Activated CD4-positive, alpha-beta T cell treated with anti-CD3 and anti-CD28 coated beads, Interleukin-2, Interleukin-4, amounts not matched to agents 100 ng/mL and 50 ng/mL, durations not matched to agents 16 hours and 8 hours (primary cell): ENCODE results near the gene RNF214.
"Not testable (repeated sequence)": the region's sequence is repeated elsewhere in the genome, so short reads cannot be mapped to it uniquely, and the experiment has no call there.

Experiments
- DNase-seq: peaks from one replicate; pipeline ENCODE4 v3.0.0-alpha.2; 2020; ENCODE audit warnings: low spot score

RNF214 gene

DNA sequence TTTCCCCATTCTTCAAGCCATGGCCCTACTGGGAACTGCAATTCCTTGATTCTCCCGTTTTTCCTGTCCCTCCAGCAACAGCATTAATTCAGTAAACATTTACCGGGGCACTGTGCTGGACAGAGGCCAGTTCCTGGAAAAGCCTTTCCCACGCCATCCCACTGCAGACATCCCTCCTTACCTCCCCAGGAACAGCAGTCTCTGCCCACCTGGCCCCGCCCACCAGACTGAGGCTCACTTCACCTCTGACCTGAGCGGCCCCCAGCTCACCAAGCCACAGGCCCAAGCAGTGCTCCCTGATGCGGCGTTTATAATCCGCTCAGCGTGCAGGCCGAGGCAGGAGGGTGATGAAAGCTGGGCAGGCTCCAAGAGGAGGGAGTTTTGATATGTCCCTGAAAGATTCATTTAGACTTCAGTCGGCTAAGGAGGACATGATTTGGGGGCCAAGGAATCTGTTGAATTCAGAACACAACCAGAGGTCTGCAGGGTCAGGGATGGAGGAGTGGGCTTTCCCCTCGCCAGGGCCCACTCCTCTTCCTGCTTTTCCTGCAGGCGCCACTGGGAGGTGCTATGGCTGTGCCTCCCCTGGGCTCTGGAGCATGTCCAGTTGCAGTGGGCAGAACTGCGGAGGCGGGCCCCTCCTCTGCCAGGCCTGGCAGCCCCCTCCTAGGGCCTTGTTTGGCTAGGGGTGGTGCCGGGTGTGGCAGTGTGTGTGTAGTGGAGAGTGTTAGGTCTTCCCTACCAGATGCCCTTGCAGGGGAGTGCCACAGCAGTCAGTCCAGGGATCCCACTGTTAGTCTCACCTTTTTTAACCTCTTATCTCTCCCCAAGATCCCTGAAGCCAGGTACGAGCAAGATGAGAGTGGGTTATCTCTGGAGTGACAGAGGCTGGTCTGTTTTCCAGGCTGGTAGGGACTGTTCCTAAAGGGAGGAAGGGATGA lies 34.7 kb upstream of the RNF214 start:
- DNase-seq, result no peak

DNA sequence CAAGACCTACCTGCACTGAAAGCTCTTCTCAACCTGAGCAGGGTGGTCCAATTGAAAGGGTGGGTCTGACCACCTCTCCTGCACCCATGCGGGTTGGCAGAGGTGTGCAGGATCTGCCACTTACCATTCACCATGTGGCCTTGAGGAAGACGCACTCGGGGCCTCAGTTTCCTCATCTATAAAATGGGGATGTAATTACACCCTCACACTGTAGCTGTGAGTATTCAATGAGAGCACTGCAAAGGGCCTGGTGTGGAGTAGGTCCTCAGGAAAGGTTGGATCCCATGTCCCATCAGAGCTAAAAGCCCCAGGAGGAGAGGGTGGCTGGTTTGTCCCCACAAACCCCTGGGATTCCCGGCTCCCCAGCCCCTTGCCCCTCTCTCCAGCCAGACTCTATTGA lies 33.9 kb upstream of the RNF214 start:
- DNase-seq, result no peak

DNA sequence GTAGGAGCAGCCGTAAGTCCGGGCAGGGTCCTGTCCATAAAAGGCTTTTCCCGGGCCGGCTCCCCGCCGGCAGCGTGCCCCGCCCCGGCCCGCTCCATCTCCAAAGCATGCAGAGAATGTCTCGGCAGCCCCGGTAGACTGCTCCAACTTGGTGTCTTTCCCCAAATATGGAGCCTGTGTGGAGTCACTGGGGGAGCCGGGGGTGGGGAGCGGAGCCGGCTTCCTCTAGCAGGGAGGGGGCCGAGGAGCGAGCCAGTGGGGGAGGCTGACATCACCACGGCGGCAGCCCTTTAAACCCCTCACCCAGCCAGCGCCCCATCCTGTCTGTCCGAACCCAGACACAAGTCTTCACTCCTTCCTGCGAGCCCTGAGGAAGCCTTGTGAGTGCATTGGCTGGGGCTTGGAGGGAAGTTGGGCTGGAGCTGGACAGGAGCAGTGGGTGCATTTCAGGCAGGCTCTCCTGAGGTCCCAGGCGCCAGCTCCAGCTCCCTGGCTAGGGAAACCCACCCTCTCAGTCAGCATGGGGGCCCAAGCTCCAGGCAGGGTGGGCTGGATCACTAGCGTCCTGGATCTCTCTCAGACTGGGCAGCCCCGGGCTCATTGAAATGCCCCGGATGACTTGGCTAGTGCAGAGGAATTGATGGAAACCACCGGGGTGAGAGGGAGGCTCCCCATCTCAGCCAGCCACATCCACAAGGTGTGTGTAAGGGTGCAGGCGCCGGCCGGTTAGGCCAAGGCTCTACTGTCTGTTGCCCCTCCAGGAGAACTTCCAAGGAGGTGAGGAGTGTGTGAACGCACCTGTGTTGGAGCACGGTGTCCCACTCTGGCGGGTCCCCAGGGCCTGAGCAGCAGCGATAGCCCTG lies 33.2 kb upstream of the RNF214 start, which contains the start of gene TAGLN:
TAGLN (plus strand) TSS at position 318 of the 863 bp plus-strand sequence. CDS start 3,644 bp downstream, outside the sequence.
- no peak for DNase-seq

DNA sequence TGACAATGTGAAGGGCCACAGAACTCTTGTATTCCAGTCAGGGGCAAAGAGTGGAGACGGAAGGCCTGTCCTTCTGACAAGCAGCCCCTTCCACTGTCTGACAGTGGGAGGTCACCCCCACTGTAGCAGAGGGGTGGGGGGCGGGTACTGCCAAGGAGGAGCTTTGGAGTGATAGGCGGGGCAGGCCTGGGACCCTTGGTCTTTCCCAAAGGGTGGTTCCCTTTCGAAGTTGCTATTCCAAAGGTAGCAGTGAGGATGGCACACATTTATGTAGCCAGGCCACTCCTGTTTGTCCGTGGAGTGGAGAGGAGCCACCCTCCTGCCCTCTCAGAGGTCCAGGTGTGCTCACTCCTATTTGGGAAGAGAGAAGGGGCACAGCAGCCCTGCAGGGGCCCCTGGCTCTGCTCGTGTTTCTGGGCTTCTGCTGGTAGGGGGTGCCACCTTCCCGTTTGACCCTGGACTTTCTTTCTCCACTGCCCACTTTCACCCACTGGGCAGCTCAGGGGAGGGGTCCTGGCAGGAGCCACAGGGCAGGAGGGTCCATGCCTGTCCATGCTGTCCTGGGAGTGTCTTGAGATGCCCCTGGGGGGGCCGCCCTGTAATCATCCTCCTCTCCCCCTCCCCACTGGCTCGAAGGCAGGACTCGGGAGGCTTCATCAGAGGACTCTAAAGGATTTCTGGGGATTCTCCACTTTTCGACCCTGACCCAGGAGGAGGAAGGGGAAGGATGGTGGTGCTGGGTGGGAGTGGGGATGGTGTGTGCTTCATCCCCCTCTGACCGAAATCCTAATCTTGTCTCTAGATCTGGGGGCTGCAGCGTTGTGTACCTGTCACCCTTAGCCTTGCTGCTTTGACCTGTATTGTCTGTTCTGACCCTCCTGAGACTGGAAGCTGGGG lies 32.3 kb upstream of the RNF214 start:
- no peak for DNase-seq

DNA sequence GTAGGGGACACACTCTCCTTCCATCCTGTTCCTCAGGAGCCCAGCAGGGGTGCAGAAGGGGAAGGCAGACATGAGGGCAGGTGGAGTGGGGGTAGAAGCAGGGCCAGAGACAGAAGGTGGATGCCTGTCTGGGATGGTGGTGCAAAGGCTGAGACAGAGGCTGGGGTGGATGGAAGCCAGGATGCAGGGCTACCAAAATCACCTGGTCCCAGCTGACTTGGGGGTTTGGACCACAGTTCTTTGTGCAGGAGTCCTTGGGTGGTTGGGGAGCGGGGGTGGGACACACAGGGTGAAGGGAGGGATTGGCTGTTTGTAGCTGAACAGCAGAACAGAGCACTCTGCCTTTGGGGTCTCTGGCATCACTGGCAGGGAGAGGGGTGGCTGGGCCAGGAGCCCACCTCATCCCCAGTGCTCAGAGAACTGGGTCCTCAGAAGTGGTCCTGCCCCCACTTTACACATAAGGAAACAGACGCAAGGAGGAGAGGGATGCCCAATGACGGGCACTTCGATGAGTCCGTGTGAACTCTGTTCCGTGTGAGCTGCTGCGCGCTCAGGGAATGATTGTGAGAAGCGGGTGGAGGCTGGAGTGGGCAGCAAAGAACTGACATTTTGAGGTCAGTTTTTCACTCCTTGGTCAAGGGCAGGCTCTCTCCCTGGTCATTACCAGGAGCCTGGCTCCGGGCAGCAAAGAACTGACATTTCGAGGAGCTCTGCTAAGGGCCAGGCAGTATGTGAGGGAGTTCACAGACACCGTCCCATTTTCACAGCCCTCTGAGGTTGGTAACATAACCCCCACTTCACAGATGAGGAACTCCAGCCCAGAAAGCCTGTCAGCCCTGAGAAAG lies 31.4 kb upstream of the RNF214 start:
- no peak for DNase-seq

DNA sequence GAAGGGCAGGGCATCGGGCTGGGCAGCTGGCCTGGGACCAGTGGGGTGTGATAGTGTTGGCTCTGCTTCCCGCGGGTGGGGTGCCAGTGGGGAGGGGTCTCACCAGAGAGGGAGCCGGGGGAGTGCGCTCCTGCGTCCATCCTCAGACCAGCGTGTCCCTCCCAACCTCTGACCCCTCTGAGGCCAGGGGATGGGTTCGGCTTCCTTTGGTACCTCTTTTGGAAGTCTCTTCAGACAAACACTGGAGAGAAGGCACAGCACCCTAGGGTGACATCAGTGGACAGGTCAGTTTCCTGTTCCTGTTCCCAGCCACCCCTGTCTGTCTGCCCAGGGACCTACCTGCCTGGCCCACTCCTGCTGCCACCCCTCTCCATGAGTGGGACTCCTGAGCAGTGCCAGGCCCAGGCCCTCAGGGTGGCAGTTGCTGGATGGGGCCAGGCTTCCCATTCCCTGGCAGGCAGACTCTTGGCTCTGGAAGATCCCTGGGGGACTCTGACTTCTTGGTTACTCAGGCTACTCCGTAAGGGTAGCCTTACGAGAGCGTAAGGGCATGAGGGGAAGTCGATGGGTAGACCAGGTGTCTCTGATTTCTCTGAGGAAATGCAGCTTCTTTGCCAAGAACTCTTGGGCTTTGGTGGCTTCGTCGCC lies 30.7 kb upstream of the RNF214 start:
- DNase-seq, result no peak

DNA sequence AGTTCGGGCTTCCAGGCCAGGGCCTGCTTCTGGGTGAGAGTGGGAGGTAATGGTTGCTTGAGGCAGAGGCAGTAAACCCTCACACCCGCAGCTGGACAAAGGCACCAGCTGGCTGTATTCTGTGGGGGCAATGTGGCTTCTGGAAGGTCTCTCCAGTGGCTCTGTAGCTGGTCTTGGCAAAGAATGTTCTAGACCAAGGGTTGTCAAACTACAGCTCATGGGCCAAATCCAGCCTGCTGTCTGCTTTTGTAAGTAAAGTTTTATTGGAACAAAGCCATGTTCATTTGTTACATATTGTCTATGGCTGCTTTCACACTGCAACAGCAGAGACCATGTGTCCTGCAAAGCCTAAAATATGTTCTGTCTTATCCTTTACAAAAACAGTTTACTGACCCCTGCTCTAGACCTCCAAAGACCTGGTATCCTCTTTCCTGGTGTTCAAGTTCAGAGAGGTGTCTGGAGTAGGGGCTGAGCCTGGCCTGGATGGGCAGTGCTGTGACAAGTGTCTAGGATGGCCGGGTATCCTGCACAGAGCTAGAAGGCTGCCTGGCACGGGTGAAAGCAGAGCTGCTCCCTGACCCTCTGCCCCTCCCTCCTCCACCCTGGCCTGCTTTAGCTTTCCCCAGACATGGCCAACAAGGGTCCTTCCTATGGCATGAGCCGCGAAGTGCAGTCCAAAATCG lies 29.9 kb upstream of the RNF214 start:
- DNase-seq, result no peak

DNA sequence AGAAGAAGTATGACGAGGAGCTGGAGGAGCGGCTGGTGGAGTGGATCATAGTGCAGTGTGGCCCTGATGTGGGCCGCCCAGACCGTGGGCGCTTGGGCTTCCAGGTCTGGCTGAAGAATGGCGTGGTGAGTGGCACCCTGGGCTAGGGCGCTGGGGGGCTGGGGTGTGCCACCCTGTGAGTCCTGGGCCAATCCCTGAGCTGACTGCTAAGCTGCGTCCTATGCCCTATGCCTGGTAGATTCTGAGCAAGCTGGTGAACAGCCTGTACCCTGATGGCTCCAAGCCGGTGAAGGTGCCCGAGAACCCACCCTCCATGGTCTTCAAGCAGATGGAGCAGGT lies 29.4 kb upstream of the RNF214 start:
- no peak for DNase-seq

DNA sequence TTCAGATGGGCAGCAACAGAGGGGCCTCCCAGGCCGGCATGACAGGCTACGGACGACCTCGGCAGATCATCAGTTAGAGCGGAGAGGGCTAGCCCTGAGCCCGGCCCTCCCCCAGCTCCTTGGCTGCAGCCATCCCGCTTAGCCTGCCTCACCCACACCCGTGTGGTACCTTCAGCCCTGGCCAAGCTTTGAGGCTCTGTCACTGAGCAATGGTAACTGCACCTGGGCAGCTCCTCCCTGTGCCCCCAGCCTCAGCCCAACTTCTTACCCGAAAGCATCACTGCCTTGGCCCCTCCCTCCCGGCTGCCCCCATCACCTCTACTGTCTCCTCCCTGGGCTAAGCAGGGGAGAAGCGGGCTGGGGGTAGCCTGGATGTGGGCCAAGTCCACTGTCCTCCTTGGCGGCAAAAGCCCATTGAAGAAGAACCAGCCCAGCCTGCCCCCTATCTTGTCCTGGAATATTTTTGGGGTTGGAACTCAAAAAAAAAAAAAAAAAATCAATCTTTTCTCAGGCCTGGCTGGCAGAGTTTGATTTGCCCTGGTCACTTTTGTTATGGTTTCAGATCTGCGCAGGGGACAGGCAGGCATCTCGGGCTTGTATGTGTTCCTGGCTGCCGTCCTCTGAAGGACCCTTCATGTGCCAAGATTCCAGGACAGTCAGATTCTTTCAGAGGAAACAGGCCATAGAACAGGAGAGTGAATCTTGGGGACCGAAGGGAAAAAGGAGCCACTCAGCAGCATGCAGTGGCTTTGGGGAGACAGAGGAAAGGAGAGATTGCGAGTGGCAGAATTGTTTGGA lies 28.0 kb upstream of the RNF214 start:
- no peak for DNase-seq

DNA sequence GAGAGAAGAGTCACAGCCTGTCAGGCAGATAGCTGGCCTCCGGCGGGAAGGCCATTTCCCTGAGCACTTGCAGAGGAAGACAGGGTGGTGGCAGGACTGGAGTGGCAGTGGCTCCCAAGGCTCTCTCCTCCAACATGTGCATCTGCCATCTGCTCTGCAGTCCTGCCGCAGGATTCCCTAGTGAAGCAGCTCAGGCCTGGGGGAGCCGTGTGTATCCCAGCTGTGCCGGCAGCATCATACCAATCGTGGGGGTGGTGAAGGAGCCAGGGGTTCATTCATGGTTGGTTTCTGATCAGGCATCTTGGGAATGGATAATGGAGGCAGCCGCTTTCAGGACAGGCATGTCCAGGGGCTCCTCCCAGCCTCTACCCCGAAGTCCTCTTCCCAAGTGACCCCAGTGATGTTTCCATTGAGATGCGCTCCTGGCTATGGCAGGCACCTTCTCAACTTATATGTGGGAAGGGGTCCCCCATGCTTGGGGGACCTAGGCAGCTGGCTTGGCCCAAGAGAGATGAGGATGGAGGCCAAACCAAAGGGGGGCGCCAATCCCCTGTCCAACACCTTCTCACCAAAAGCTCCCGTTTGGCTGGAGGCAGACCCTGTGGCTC lies 27.2 kb upstream of the RNF214 start:
- no peak for DNase-seq

DNA sequence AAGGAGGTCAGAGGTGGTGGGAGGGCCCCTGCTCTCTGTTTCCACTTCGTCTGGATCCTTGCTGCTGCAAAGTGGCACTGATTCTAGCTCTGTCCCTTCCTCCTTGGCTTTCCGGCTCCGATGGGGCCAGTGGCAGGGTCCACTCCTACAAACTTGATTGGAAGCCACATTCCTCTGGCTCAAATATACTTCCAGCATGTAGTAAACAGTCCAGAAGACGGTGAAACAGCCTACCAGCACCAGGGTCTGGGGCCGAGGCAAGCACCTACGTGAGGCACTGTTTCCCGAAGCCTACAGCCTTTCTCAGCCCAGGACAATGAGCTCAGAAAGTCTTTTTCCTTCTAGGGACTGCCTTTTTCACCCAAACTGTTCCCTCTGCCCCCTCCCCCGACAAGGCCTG lies 26.4 kb upstream of the RNF214 start:
- DNase-seq, result not testable (repeated sequence)

DNA sequence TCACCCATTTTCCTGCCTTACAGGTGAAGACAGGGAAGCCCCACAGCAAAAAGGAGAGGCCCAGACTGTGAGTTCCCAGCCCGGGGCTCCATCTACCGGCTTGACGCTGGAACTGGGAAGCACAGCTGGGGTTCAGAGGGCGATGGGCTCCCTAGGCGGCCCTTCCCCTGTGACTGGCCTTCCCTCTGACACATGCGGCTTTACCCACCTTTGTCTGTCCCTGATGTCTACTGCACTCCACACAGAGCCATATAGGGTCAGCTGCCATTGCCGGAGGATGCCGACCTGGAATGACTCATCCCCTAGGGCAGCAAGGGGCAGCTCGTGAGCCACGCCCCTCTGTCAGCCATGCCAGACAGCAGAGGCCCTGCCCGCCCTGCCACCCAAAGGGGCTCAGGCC lies 25.6 kb upstream of the RNF214 start:
- DNase-seq, result not testable (repeated sequence)

DNA sequence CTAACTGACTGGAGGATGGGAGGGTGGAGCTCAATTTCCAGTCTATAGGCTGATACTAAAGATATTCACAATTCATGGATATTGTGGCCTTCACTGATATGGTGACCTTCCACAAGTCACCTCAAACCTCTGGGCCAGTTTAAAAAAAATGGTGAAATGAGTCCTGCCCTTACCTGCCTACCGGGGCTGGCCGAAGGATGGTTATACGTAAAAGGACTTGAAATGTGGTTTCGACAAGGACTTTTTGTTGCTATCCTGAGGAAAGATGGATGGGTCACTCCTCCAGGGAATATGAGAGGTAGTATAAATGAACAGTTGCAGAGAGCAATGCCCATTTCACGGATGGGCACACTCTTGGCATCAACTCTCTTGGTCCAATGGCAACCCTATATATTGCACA lies 25.0 kb upstream of the RNF214 start:
- not testable (repeated sequence) for DNase-seq

DNA sequence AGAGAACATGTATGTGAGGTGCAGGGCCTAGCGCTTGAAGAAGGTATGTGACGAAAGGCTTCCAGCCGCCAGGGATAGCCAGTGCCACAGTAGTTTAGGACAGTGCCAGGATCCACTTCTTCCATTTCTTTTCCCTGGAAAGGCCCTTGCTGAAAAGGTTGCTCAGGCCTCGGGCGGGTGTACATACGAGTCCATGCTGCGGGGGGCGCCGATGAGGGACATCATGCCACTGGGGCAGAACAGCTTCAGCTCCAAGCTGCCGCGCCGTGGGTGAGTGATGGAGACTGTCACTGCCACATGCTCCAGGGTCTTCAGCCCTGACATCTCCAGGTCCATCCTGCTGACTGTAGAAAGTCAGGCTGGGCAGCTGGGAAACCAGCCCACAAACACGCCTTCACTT lies 23.8 kb upstream of the RNF214 start:
- not testable (repeated sequence) for DNase-seq

DNA sequence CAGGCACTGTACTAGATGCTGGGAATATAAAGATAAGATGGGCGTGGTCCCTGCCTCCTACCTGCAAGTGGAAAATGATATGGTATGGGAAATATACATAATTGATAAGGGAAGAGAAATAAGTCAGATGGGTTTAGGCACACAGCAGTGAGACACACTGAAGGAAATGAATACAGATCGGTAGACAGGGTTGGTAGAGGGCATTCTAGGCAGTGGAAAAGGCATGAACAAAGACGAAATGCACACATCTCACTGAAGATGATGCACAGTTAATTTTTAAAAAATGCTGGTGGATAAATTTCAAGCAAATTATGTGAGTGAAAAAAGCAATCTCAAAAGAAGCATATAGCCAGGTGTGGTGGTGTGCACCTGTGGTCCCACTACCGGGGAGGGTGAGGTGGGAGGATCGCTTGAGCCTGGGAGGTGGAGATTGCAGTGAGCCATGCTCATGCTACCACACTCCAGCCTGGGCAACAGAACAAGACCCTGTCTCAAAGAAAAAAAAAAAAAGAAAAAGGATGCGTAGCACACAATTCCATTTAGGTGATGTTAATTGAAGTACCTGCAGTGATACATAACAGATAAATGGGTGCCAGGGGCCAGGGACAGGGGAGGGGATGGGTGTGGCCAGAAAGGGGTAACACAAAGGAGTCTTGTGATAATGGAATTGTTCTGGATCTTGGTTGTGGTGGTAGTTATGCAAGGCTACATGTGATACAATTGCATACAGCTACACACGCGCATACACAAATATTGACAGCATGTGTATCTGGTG lies 22.9 kb upstream of the RNF214 start:
- DNase-seq, result not testable (repeated sequence)

DNA sequence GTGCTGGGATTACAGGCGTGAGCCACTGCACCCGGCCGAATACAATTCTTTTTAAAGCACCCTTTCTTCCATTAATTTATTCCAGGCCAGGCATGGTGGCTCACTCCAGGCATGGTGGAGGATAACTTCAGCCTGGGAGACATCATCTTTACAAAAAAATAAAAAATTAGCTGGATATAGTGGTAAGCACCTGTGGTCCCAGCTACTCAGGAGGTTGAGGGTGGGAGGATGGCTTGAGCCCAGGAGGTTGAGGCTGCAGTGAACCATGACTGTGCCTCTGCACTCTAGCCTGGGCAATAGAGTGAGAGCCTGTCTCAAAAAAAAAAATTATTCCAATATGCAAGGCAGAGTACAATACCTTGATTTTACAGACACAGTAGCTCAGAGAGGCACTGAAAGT lies 21.9 kb upstream of the RNF214 start:
- DNase-seq, result no peak

DNA sequence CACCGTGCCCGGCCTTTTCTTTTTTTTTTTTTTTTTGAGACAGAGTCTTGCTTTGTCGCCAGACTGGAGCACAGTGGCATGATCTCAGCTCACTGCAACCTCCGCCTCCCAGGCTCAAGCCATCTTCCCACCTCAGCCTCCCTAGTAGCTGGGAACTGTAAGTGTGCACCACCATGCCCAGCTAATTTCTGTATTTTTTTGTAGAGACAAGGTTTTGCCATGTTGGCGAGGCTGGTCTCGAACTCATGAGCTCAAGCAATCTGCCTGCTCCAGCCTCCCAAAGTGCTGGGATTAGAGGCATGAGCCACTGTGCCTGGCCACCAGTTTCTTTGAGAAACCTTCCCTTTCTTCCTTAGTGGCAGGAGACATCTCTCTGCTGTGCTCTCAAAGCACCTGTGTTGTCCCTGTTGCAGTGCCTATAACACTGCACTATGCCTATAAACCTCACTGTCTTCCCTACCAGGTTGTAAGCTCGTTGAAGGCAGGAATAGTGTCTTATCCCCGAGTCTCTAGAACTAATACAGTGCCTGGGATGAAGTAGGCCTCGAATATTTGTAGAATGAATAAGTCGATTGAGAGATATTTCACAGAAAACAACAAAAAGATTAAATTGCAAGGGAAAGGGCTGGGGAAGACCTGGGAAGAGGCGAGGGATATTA lies 19.6 kb upstream of the RNF214 start:
- no peak for DNase-seq
